Memory B cell (primary cell): ENCODE results near the gene FXYD7.
"Not testable (repeated sequence)": the region's sequence is repeated elsewhere in the genome, so short reads cannot be mapped to it uniquely, and the experiment has no call there.

ENCODE experiments used
- ATAC-seq: fragments of 150-1000 bp; cut with Tn5 transposase; 2 replicates; pipeline ENCODE4 v1.10.0; 2021; ENCODE audit warnings: low read depth, mild to moderate bottlenecking, moderate library complexity
- DNase-seq, 2 donors: peaks; one replicate each; pipeline ENCODE4 v3.0.0; 2022; ENCODE audit warnings: low spot score in 2 of 2
- H3K27ac Mint-ChIP-seq: one replicate; pipeline ENCODE4 v1.8.0; 2022; ENCODE audit warnings: mild to moderate bottlenecking, moderate library complexity, mixed read lengths
- H3K27me3 Mint-ChIP-seq: one replicate; pipeline ENCODE4 v1.8.0; 2022; ENCODE audit warnings: mixed read lengths
- H3K36me3 Mint-ChIP-seq: one replicate; pipeline ENCODE4 v1.8.0; 2022; ENCODE audit warnings: mild to moderate bottlenecking, mixed read lengths
- H3K4me1 Mint-ChIP-seq: one replicate; pipeline ENCODE4 v1.8.0; 2022; ENCODE audit warnings: mixed read lengths
- H3K4me3 Mint-ChIP-seq: one replicate; pipeline ENCODE4 v1.8.0; 2022; ENCODE audit warnings: mild to moderate bottlenecking, moderate library complexity, mixed read lengths
- H3K9me3 Mint-ChIP-seq: one replicate; pipeline ENCODE4 v1.8.0; 2022; ENCODE audit warnings: mixed read lengths

FXYD7 gene

DNA sequence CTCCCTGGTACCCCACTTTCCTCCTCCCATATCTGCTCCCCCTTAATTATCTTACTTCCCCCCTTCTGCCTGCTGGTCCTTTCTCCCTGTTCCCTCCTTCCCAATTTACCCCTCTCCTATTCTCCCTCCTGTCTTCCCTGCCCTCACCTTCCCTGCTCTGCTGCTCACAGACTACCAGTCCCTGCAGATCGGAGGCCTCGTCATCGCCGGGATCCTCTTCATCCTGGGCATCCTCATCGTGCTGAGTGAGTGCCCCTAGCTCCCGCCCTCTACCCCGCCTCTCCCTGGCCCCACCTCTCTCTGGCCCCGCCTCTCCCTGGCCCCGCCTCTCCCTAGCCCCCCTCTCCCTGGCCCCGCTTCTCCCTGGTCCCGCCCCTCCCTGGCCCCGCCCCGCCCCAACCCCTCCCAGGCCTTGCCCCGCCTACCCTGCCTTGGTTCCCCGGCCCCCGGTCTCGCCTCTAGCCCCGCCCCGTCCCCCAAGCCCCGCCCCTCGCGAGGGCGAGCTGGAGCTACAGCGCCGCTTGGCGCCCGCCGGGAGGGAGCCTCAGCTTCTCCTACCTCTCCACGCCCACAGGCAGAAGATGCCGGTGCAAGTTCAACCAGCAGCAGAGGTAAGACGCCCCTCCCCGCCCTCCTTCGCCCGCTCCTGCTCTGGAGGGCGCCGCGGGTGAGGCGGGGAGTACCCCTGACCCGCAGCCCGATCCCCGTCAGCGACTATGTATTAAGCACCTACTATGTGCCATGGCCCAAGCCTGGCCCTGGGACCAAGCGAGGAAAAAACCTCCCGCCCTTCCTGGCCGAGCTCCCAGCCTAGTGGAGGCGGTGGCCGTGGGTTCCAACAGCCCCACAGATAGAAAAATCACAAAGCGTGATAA, 1.9 kb upstream of the FXYD7 start:
- ATAC-seq (peak; percentile 73), DNase-seq (peak; percentile 87 to 89)
- Mint-ChIP-seq H3K4me3 (peak overlapping the region; percentile 90), H3K36me3 (no peaks in the 10 kb centered on the region), H3K27ac (peak overlapping the region; percentile 59), H3K9me3 (no peaks in the 10 kb centered on the region), H3K4me1 (peaks cover 38% of the 10 kb centered on the region), H3K27me3 (peaks cover 4% of the 10 kb centered on the region)

DNA sequence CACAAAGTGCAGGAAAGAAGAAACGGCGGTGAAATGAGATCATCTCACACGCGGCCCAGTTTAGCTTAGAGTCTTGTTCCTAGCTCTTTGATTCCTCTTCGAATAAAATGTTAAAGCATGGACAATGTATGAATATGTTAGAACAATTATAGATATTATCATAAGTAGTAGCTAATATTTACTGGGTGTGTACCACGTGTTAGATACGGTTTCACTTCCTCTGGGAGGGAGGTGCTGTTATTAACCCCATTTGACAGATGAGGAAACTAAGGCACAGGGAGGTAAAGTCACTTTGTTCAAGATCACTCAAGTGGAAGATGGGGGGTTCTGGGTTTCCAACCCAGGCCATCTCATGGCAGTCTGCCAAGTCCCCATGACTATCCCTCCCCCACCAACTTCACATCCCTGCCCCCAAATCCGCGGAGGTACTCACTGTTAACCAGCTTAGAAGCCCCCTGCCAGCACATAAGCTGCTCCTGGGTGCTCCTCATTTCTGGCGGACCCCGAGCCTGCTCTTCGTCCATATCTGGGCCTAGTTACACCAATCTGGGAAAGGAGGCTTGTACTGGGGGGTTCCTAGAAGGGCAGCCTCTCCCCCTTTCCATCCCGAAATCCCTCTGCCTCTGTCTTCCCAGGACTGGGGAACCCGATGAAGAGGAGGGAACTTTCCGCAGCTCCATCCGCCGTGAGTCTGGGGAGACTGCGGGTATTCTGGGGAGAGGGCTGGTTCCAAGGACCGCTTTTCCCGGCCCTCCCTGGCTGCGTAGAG, 1.0 kb upstream of the FXYD7 start:
- Mint-ChIP-seq H3K9me3 (no peaks in the 10 kb centered on the region), H3K36me3 (no peaks in the 10 kb centered on the region), H3K27me3 (peaks cover 4% of the 10 kb centered on the region), H3K27ac (peak overlapping the region; percentile 59), H3K4me3 (peak overlapping the region; percentile 90), H3K4me1 (peaks cover 37% of the 10 kb centered on the region)
- peak; percentile 23 for ATAC-seq
- DNase-seq, result no peak

DNA sequence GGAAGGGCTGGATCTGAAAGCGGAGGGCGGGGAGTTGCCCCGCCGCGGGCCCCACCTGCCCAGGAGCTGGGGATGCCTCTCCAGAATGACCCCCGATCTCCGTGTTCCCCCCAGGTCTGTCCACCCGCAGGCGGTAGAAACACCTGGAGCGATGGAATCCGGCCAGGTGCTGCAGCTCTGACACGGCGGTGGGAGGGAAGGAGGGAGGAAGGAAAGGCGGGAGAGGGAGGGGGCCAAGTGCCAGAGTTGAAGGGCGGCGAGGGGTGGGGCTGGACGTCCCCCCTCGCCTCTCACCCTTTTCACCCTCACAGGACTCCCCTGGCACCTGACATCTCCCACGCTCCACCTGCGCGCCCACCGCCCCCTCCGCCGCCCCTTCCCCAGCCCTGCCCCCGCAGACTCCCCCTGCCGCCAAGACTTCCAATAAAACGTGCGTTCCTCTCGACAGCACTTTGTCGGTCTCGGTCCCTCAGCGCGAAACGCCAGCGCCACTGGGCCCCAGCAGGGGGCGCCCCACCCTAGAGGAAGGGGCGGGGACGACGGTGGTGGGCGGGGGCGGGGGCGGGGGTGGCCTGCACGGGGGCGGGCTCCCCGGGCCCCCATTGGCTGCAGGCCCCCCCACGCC, 337 bp upstream of the FXYD7 start:
- ATAC-seq (peak; percentile 35), DNase-seq (peak; percentile 77 to 78)
- Mint-ChIP-seq H3K36me3 (no peaks in the 10 kb centered on the region), H3K4me1 (peaks cover 32% of the 10 kb centered on the region), H3K27me3 (peaks cover 2% of the 10 kb centered on the region), H3K9me3 (no peaks in the 10 kb centered on the region), H3K4me3 (peak overlapping the region; percentile 90), H3K27ac (no peak overlapping the region)

DNA sequence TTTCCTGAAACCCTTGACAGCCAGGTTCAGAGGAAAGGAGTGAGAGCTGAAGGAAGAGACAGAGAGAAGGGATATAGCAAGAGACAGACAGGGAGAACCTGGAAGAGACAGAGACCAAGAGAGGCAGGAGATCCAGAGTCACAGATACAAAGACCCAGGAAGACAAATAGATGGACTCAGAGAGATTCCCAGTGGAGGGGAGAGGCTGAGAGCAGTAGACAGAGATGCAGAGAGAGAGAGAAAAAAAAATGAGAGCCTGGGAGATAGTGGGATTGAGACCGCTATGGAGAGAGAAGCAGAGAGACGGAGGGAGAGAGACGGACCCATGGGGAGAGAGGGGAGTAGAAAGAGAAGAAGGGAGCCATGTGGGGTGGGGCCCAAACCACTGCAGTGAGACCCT, 763 bp downstream of the FXYD7 start:
- DNase-seq (no peak), ATAC-seq (no peak)
- Mint-ChIP-seq H3K27ac (peak overlapping the region; percentile 16), H3K36me3 (no peaks in the 10 kb centered on the region), H3K27me3 (peaks cover 2% of the 10 kb centered on the region), H3K4me1 (peaks cover 27% of the 10 kb centered on the region), H3K9me3 (no peaks in the 10 kb centered on the region), H3K4me3 (peak overlapping the region; percentile 1)

DNA sequence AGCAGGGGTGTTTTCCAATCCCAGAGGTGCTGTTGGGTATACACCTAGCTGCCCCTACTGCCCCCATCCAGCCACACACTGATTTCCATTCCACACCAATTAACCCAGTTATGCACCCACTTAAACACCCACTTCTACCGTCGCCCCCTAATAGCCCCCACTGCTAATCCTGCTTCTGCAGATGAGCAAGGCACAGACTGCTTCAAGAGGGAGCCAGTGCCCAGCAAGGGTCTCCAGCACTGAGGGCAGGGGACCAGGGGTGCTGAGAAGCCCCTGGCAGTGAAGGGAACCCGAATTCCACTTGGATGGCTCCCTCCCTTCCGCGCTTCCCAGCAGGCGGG, 1.2 kb downstream of the FXYD7 start:
- H3K4me3 Mint-ChIP-seq, result no peak overlapping the region

DNA sequence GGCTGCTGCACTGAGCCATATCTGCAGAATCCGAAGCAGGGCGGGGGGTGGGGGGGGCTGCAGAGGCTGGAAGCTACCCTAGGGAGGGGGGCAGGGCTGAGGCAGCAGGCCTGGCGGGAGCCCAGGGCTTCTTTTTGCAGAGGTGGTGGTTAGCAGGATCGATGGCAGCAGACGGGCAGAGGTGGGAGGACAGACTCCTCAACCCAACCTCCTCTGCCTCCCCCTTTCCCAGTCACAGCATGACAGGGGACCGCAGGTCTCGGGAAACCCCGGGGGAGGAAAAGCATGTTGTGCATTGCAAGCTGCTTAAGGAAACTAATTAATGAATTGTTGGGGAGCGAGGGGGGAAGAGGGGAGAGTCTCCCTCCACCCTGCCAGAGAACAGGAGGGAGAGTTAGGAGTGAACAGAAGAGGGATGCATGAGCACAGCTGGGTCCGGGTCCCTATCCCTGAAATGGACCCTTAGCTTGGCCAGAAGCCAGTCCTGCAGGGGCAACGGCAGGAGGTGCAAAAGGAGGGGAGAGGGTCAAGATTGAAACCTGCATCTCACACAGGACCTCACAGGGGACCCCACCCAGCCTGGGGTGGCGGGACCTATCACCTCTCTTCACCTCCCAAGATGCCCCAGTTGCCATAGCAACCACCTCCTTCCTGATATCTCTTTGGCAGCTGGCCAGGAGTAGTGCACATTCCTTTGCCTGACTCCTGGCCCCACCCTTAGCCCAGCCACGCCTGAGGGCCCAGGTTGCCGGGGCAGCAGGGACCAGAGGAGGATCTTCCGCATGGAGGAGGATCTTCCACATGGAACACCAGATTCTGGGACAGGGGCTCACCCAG, 1.8 kb downstream of the FXYD7 start:
- no peak overlapping the region for H3K27ac Mint-ChIP-seq
- DNase-seq, result no peak
- no peak for ATAC-seq
- peaks cover 2% of the 10 kb centered on the region for H3K27me3 Mint-ChIP-seq
- H3K9me3 Mint-ChIP-seq, result no peaks in the 10 kb centered on the region
- H3K4me3 Mint-ChIP-seq, result no peak overlapping the region
- H3K36me3 Mint-ChIP-seq, result no peaks in the 10 kb centered on the region
- H3K4me1 Mint-ChIP-seq, result peaks cover 25% of the 10 kb centered on the region

More for the DNA sequence above, 1.2 kb downstream of the FXYD7 start:
- no peak for ATAC-seq
- H3K36me3 Mint-ChIP-seq, result no peaks in the 10 kb centered on the region
- H3K4me1 Mint-ChIP-seq, result peaks cover 25% of the 10 kb centered on the region
- H3K9me3 Mint-ChIP-seq, result no peaks in the 10 kb centered on the region
- no peak for DNase-seq
- H3K27ac Mint-ChIP-seq, result no peak overlapping the region
- peaks cover 2% of the 10 kb centered on the region for H3K27me3 Mint-ChIP-seq

DNA sequence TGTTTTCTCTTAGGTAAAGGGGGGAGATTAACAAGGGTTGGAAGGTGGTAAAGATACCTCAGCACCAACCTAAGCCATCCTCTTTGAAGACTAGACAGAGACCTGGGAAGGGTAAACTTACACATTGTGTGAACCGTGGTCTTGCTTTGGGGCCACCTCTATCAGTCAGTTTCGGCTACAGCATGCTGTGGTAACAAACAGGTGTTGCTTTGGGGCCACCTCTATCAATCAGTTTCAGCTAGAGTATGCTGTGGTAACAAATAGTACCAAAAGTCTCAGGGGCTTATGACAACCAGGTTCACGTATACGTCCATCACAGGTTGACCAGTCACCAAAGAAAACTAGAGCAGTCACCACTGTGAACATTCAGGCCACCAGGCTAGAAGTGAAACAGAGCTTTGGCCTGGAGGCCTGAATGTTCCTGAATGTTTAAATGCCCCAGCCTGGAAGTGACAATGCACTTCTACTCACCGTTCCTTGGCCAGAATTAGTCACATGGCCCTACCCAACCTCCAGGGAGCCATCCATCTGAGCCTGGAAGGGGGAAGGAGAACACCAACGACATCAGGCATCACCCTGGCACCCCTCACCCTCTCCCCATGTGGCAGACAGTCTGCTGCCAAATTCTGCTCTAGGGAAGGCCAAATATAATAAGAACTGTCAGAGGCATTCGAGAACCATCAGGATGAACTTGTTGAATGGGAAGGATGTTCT, 3.8 kb downstream of the FXYD7 start:
- Mint-ChIP-seq H3K9me3 (no peaks in the 10 kb centered on the region), H3K27ac (peak overlapping the region; percentile 48), H3K36me3 (no peaks in the 10 kb centered on the region), H3K4me1 (peaks cover 16% of the 10 kb centered on the region), H3K27me3 (no peaks in the 10 kb centered on the region), H3K4me3 (no peak overlapping the region)
- ATAC-seq (no peak), DNase-seq (no peak)

DNA sequence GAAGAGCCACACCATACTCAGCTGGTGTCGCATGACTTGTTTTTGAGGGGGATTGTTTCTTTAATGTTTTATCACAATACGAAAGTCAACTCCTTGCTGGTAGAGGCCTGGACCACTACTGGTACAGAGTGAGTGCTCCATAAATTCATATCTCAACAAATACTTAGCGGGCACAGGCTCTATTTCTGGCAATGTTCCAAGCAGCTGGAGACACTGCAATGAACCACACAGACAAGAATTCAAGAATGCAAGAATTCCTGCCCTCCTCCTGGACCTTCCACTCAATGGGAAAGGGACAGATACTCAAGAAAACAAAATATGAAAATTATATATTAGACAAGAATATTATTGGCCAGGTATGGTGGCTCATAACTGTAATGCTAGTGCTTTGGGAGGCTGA, 6.4 kb downstream of the FXYD7 start:
- no peaks in the 10 kb centered on the region for H3K9me3 Mint-ChIP-seq
- H3K36me3 Mint-ChIP-seq, result no peaks in the 10 kb centered on the region
- ATAC-seq (no peak), DNase-seq (no peak)
- H3K27me3 Mint-ChIP-seq, result peaks cover 2% of the 10 kb centered on the region
- H3K4me1 Mint-ChIP-seq, result peaks cover 22% of the 10 kb centered on the region
- no peak overlapping the region for H3K27ac Mint-ChIP-seq
- H3K4me3 Mint-ChIP-seq, result no peak overlapping the region

DNA sequence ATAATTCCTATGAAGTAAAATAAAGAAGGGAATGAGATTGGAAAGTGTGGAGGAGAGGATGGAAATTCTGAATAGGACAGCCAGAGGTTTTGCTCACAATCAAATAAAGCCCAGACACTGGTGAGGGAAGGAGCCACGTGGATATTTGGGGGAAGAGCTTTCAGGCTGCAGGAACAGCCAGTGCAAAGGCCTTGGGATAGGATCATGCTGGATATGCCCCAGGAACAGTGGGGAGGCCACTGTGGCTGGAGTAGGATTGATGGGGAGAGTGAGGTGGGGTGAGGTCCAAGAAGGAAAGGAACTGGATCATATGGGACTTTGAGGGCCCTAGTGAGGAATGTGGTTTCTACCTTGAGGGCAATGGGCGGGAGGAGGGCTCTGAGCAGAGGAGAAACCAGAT, 7.4 kb downstream of the FXYD7 start:
- no peak overlapping the region for H3K27ac Mint-ChIP-seq
- no peaks in the 10 kb centered on the region for H3K9me3 Mint-ChIP-seq
- no peak for ATAC-seq
- peaks cover 2% of the 10 kb centered on the region for H3K27me3 Mint-ChIP-seq
- H3K36me3 Mint-ChIP-seq, result peaks cover 4% of the 10 kb centered on the region
- peaks cover 22% of the 10 kb centered on the region for H3K4me1 Mint-ChIP-seq
- DNase-seq, result no peak
- H3K4me3 Mint-ChIP-seq, result no peak overlapping the region

DNA sequence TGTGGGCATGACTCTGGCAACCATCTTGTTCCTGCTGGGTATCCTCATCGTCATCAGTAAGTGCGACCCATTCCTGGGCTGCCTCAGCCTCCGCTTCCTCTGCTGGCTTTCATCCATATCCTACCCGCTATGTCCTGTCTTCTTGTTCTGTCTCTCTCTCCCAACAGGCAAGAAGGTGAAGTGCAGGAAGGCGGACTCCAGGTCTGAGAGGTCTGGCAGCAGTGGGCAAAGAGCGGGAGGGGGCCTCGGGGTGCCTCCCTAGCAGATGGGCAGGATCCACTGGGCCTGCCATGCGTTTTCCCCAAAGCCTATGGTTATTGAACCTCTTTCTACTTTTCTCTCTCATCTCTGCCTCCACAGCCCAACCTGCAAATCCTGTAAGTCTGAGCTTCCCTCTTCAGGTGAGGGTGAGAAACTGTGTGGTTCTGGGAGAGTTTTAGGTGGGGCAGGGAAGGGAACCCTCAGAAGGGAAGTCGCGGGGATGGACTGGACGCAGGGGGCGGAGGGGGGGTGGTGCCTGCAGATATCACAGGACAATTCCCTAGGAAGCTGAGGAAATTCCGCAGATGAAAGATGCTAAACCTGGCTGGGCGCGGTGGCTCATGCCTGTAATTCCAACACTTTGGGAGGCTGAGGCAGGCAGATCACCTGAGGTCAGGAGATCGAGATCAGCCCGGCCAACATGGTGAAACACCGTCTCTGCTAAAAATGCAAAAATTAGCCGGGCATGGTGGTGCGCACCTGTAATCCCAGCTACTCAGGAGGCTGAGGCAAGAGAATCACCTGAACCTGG, 8.4 kb downstream of the FXYD7 start:
- Mint-ChIP-seq H3K9me3 (no peaks in the 10 kb centered on the region), H3K36me3 (peaks cover 8% of the 10 kb centered on the region), H3K4me3 (no peak overlapping the region), H3K27ac (no peak overlapping the region), H3K27me3 (peaks cover 2% of the 10 kb centered on the region), H3K4me1 (peaks cover 30% of the 10 kb centered on the region)
- ATAC-seq (no peak), DNase-seq (no peak)

DNA sequence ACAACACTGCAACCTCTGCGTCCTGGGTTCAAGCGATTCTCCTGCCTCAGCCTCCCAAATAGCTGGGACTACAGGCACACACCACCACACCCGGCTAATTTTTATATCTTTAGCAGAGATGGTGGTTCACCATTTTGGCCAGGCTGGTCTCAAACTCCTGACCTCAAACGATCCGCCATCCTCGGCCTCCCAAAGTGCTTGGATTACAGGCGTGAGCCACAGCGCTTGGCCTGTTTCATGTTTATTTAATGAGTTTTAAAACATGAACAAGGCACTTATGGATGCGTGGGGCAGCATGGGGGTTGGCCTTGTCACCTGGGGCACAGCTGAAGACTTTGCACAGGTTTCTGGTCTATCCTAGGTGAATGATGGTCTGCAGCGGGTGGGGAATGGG, 10.1 kb downstream of the FXYD7 start:
- H3K9me3 Mint-ChIP-seq, H3K27ac Mint-ChIP-seq, DNase-seq, H3K27me3 Mint-ChIP-seq, ATAC-seq: not testable (repeated sequence)
- Mint-ChIP-seq H3K36me3 (peaks cover 12% of the 10 kb centered on the region), H3K4me1 (peaks cover 32% of the 10 kb centered on the region), H3K4me3 (peak overlapping the region; percentile 99)

DNA sequence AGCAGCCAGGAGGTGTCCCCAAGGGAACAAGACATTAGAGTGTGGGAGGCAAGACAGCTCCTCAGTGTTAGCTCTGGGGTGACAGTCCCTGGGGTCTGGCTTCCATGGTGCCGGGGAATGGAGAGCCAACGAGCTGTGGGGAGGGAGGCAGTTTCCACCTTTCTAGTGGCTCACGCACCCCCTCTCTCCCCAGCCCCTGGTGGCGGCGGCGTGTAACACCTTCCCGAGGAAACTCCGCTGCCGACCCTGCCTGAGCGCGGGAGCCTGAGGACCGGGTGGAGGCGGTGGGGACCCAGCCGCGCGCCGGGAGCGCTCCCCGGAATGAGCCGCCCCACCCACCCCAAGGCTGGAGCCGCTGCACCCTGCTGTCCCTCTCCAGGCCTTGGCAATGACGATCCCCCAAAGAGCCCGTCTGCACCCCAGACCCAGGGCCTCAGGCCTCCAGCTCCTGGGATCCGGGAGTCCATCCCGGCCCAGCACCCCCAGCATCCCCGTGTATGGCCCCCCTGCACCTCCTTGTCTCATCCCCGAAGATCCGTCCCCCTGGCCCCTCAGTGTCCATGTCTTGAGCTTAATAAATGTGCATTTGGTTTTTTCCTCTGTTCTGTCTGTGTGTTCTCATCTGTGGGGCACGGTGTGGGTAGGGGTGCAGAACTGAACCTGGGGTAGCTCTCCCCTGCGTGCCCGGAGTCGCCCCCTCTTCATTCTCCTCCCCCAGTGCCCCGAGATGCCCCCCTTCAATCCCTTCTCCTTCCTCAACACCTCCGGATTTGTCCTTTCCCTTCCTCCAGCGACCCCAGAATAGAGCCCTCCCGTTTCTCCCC, 10.9 kb downstream of the FXYD7 start:
- ATAC-seq (peak; percentile 79), DNase-seq (peak; percentile 68 to 73)
- Mint-ChIP-seq H3K27ac (peak overlapping the region; percentile 95), H3K4me1 (peaks cover 34% of the 10 kb centered on the region), H3K4me3 (peak overlapping the region; percentile 99), H3K27me3 (peaks cover 2% of the 10 kb centered on the region), H3K36me3 (peaks cover 18% of the 10 kb centered on the region), H3K9me3 (no peaks in the 10 kb centered on the region)
